A549 treated with dexamethasone at 1 μM for 4 hours (cell line): ENCODE data around the gene PRRG2. TPM values are rescaled to one million over a fixed set of nuclear protein-coding genes. Genes with fewer than 3 reads are reported as not detected.

ENCODE experiments used
- total RNA-seq: library from RNA; stranded (reverse); fragments of 200-300 nt; extraction: Qiagen RNA extraction; gene quantifications from 5 replicates; pipeline ENCODE4 v1.2.3, GENCODE V29; 2022

The PRRG2 gene
- 0.62 to 0.97 TPM (median 0.64 TPM) in 5 replicates for total RNA-seq

DNA sequence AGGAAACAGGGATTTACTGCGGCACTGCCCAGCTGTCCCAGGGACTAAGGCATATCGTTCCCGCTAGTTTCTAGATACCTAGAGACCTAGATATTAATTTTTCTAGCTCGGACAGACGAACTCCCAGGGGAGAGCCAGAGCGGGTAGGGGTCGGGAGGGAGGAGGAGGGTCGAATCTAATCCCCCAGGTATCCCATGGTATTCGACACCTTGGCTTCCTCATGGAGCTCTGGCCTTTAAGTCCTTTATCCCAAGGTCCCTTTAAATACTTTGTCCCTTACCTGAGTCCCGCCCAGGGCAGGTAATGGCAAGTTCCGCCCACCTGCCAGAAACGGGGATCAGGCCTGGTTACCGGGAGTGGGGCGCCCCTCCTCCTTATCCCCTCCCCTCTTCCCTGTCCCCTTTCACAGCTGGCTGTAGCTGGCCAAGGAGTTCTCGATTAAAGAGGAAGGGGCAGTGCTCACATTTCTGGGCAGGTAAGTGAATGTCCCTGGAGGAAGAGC, at the start of gene PRRG2:
PRRG2 (plus strand) TSS at position 310 of the 502 bp plus-strand sequence. CDS start 1,904 bp downstream, outside the sequence.

GRCh38 chr19:49580264-49581006, 681 bp upstream of the PRRG2 start, which contains the start of gene NOSIP:
Gene NOSIP (minus strand): TSS chr19:49580556. CDS start chr19:49560691, 19,865 bp downstream.

DNA sequence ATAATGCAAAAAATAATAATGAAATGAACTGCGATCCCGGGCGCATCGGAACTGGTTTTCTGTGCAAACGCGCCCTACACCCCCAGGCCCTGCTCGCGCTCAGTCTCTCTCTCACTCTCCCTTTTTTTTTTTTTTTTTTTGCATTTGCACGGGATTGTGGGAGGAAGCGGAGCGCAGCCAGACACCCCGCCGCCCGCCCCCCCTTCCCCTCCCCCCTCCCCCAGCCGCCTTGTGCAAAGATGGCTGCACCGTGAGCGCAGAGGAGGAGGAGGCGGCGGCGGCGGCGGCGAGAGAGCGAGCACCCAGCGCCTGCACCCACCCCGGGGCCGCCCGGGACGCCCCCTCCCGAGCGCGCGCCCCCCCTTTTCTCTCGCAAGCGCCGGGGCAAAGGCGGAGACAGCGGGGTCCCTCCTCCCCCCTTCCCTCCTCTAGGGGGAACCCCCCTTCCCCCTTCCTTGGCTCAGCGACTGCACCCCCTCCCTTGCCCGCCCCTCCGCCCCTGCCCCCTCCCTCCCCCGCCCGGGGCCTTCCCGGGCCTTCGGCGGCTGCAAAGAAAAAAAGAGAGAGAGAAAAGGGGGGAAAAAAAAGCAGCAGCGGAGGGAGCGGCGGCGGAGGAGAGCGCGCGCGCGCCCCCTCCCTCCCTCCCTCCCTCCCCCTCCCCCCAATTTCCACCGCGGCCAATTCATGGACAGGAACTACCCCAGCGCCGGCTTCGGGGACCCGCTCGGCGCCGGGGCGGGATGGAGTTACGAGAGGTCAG, 10.0 kb downstream of the PRRG2 start, which contains the start of gene PRR12:
PRR12 (plus strand) TSS at position 212 of the 760 bp plus-strand sequence; CDS start at position 685, 473 bp downstream.

GRCh38 chr19:49640113-49640898, 59.2 kb downstream of the PRRG2 start, which contains the start of gene RRAS:
Gene RRAS (minus strand): TSS chr19:49640143. CDS start chr19:49640098, 45 bp downstream.

Other genes with a start within 250 kb of the PRRG2 start
- not detected in 5 replicates for gene CD37, start 245.9 kb upstream of the PRRG2 start, total RNA-seq
- gene TEAD2, start 218.9 kb upstream of the PRRG2 start, total RNA-seq = 14.1 to 19.5 TPM (median 17.1 TPM) in 5 replicates
- 0.30 to 0.76 TPM (median 0.55 TPM) in 5 replicates for gene DKKL1, start 217.4 kb upstream of the PRRG2 start, total RNA-seq
- gene KASH5, start 193.1 kb upstream of the PRRG2 start, total RNA-seq = not detected in 5 replicates
- gene PTH2, start 157.9 kb upstream of the PRRG2 start, total RNA-seq = not detected in 5 replicates
- gene GFY, start 155.9 kb upstream of the PRRG2 start, total RNA-seq = 0.17 to 0.40 TPM (median 0.23 TPM) in 5 replicates
- 0.23 to 0.76 TPM (median 0.57 TPM) in 5 replicates for gene SLC17A7, start 139.8 kb upstream of the PRRG2 start, total RNA-seq
- gene PIH1D1, start 129.5 kb upstream of the PRRG2 start, total RNA-seq = 81.5 to 86.8 TPM (median 85.6 TPM) in 5 replicates
- 13.0 to 27.7 TPM (median 23.9 TPM) in 5 replicates for gene ALDH16A1, start 128.1 kb upstream of the PRRG2 start, total RNA-seq
- 0.94 to 1.6 TPM (median 1.2 TPM) in 5 replicates for gene FLT3LG, start 107.1 kb upstream of the PRRG2 start, total RNA-seq
- 3,612 to 4,177 TPM (median 3,742 TPM) in 5 replicates for gene RPL13A, start 93.7 kb upstream of the PRRG2 start, total RNA-seq
- 3,652 to 4,941 TPM (median 3,741 TPM) in 5 replicates for gene RPS11, start 84.9 kb upstream of the PRRG2 start, total RNA-seq
- 25.0 to 32.5 TPM (median 28.0 TPM) in 5 replicates for gene FCGRT, start 68.7 kb upstream of the PRRG2 start, total RNA-seq
- gene RCN3, start 53.3 kb upstream of the PRRG2 start, total RNA-seq = 1.5 to 3.5 TPM (median 2.6 TPM) in 5 replicates
- gene NOSIP, start 760 bp upstream of the PRRG2 start, total RNA-seq = 90.9 to 110 TPM (median 106 TPM) in 5 replicates
- gene PRR12, start 9.9 kb downstream of the PRRG2 start, total RNA-seq = 25.0 to 45.9 TPM (median 44.1 TPM) in 5 replicates
- gene RRAS, start 58.8 kb downstream of the PRRG2 start, total RNA-seq = 105 to 170 TPM (median 157 TPM) in 5 replicates
- gene SCAF1, start 60.9 kb downstream of the PRRG2 start, total RNA-seq = 39.2 to 76.5 TPM (median 69.9 TPM) in 5 replicates
- 67.8 to 112 TPM (median 100 TPM) in 5 replicates for gene IRF3, start 84.5 kb downstream of the PRRG2 start, total RNA-seq
- gene BCL2L12, start 84.6 kb downstream of the PRRG2 start, total RNA-seq = 56.1 to 64.2 TPM (median 59.7 TPM) in 5 replicates
- gene PRMT1, start 96.0 kb downstream of the PRRG2 start, total RNA-seq = 394 to 431 TPM (median 409 TPM) in 5 replicates
- 3.0 to 5.7 TPM (median 5.0 TPM) in 5 replicates for gene ADM5, start 108.3 kb downstream of the PRRG2 start, total RNA-seq
- gene CPT1C, start 109.8 kb downstream of the PRRG2 start, total RNA-seq = 11.3 to 13.2 TPM (median 12.1 TPM) in 5 replicates
- not detected in 5 replicates for gene TSKS, start 182.0 kb downstream of the PRRG2 start, total RNA-seq
- gene AP2A1, start 185.7 kb downstream of the PRRG2 start, total RNA-seq = 38.6 to 62.6 TPM (median 60.1 TPM) in 5 replicates
- gene FUZ, start 232.0 kb downstream of the PRRG2 start, total RNA-seq = 12.7 to 14.1 TPM (median 13.9 TPM) in 5 replicates
- 41.8 to 70.4 TPM (median 65.8 TPM) in 5 replicates for gene MED25, start 237.0 kb downstream of the PRRG2 start, total RNA-seq